Measurements from ENCODE around the gene BNC1.

Gene BNC1

GRCh38 chr15:83284559-83285283 is at the start of gene BNC1:
Gene BNC1 (minus strand): TSS chr15:83284664. CDS start chr15:83284628, 36 bp downstream.
- no peak for DNase-seq

GRCh38 chr15:83327041-83327440 is 42.6 kb upstream of the BNC1 start:
- DNase-seq: no peak

- DNase-seq: no peak
These were observed 40.3 kb upstream of the BNC1 start for GRCh38 chr15:83324799-83325198.

GRCh38 chr15:83323296-83323711 is 38.8 kb upstream of the BNC1 start:
- DNase-seq: no peak

GRCh38 chr15:83322691-83323090 is 38.2 kb upstream of the BNC1 start:
- DNase-seq: no peak

GRCh38 chr15:83322061-83322460 is 37.6 kb upstream of the BNC1 start:
- no peak for DNase-seq

GRCh38 chr15:83320844-83321243 is 36.4 kb upstream of the BNC1 start:
- DNase-seq: no peak

GRCh38 chr15:83320404-83320803 is 35.9 kb upstream of the BNC1 start:
- DNase-seq: no peak

DNA sequence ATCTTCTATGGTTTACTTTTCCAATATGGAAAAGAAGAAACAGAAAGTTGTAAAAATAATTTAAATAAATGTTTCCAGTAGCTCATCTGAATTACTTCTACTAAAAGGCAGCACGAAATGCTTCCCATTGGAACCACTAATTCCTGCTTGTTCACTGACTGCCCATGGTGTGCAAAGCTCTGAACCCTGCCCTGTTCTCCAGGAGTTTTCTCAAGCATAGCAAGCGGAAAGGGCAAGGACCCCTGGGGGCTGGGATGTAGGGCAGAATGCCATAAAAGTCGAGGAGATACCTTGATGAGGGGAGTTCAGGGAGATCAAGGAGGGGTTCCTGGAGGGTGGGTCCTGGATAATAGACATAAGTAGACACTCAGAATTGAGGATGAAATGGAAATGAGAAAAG is 35.3 kb upstream of the BNC1 start:
- DNase-seq: no peak

DNA sequence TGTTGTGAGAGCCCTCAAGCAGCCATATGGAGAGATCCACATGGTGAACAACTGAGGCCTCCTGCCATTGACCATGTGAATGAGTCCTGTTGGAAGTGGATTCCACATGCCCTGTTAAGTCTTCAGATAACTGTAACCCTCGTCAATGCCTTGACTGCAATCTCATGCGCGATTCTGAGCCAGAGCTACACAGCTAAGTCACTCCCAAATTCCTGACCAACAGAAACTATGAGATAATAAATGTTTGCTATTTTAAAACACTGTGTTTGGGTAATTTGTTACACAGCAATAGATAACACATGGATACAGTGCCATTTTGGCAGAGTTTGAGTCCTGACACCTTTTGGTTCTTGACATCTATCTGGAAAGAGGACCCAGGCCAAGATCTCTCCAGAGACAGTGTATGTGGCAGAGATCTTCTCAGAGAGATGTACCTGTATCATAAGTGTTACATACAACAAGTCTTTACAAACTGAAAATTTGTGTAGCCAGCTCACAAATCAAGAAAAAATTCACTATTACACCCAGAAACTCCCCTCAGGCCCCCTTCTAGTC is 34.5 kb upstream of the BNC1 start:
- no peak for DNase-seq

DNA sequence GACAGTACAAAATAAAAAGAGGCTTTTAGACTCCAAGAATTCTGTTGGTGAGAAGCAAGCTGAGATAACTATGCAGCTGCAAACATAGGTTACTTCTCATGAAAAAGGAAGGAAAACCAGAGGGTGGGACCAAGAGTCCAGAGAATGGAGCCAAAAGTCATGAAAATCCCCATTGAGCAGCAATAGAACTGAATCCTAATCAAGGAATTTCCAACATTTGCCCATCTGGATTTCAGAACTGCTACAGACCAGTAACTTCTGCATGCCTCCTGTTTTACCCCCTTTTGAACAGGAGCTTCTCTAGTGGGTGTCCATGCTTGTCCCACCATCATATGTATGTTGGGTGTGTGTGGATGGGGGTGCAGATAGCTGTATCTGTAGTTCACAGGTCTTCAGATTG is 33.6 kb upstream of the BNC1 start:
- no peak for DNase-seq

DNA sequence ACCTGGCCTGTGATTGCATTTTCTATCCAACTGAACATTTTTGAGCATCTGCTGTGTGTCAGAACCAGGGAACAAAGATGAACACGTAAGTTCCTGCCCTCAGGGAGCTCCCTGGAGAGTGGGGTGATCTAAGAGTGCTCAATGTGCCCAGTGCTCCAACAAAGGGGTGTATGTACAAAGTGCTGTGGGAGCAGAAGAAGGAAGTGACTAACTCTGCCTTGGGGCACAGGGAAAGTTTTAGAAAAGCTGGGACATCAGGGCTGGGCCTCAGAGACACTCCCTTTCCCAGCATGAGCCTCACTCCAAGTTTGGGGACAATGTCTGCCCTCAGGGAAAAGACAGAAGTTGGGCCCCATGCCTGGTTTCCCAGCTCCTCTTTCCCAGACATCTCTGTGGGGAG is 27.6 kb upstream of the BNC1 start:
- no peak for DNase-seq

DNA sequence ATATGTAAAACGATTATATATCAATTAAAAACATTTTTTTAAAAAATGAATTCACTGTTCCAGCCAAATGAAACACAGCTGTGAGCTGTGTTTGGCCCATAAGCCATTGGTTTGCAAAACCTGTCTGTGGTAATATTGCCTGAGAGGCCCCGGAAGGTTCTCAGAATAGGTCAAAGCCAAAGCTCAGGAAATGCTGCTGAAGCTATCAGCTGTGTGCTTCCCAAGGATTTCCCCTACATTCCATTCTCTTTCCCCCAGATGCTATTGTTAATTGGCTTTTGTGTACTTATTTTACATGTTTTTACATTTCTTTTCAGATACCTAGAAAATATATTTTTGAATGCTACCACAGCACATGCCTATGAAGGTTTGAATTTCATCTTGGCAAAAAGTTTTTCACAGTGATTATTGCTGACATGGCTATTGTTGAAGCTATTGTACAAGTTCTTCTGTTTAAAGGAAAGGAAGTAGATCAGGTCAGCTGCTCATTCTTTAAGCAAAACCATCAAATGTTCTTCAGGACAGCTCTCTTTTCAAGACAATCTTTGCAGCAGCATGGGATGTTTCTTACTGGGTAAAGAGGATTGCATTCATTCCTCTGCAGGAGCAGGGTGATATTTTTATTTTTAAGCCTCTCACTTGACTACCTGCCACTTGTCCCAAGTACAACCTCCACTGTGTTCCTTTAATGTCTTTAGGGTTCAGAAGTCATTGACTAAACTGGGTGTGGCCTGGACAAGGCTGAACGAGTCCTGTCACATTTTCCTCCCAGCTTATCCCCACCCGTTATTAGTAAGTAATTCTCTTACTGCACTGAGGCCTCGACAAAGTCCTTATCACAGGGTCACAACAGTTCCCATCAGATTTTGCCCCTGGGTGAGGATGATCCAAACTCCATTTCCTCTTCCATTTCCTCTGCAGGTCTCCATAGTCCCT is 26.3 kb upstream of the BNC1 start:
- DNase-seq: no peak

GRCh38 chr15:83308671-83309070 is 24.2 kb upstream of the BNC1 start:
- DNase-seq: no peak

- DNase-seq: no peak
These were observed 22.1 kb upstream of the BNC1 start for GRCh38 chr15:83306561-83306960.

- DNase-seq: no peak
These were observed 21.3 kb upstream of the BNC1 start for GRCh38 chr15:83305704-83306291.

- no peak for DNase-seq
These were observed 20.6 kb upstream of the BNC1 start for GRCh38 chr15:83304861-83305703.

DNA sequence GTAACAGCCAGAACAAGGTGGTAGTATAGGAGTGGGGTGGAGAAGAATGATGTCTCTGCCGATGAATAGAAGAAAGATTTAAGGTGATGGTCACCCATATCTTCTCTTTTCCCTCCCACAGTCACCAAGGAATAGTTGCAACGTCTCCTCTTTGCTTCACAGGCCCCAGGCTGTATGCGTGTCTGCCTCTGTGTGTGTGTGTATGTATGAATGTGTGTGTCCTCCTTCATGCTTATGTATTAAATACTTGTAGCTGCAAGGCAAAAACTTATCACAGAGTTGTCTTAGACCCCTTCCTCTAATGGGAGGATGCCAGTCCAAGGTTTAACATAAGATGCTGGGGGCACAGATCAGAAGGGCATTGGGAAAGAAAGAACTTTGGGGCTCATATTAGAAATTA is 19.1 kb upstream of the BNC1 start:
- no peak for DNase-seq

DNA sequence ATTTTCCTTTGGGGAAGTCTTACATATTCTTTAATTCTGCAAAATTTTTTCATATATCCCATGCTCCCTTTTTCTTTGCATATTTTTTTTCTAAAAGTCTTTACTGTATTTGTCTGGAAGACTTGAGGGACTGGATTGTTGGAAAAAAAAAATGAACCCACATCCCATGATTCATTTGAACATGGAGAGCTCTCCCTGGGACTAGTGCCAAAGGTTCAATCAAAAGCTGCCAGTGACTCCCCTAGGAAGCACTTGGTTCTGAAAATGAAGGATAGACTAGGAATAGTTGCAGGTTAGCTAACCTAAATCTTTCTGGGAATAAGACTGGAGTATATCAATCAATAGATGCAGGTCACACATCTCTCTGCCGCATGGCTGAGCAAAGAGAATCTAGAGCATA is 16.4 kb upstream of the BNC1 start:
- no peak for DNase-seq

DNA sequence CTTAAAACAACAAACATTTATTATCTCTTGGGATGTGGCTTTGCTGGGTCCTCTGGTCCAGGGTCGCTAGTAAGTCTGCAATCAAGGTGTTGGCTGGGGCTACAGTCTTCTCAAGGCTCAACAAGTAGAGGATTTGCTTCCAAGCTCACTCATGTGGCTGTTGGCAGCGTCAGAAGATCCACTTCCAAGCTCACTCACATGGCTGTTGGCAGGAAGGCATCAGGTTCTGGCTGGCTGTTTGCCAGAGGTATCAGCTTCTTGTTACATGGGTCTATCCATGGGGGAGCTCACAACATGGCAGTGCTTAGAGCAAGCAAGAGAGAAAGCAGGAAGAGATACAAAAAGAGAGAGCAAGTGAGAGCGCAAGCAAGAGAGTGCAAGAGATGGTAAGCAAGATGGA is 15.0 kb upstream of the BNC1 start:
- DNase-seq: no peak

- no peak for DNase-seq
These were observed 11.0 kb upstream of the BNC1 start for GRCh38 chr15:83295417-83295816.

GRCh38 chr15:83293201-83293600 is 8.7 kb upstream of the BNC1 start:
- no peak for DNase-seq

- DNase-seq: no peak
These were observed 7.9 kb upstream of the BNC1 start for GRCh38 chr15:83292317-83292716.
